ENCODE measurements around the gene PLK3.
"Not testable (repeated sequence)": the region's sequence is repeated elsewhere in the genome, so short reads cannot be mapped to it uniquely, and the experiment has no call there.

PLK3 gene

GRCh38 chr1:44828003-44828651 lies 27.9 kb downstream of the PLK3 start:
- DNase-seq (ENCODE audit: low read depth), result no peak

- no peak for DNase-seq (ENCODE audit: low read depth)
Observed at GRCh38 chr1:44828841-44829440, 28.8 kb downstream of the PLK3 start.

DNA sequence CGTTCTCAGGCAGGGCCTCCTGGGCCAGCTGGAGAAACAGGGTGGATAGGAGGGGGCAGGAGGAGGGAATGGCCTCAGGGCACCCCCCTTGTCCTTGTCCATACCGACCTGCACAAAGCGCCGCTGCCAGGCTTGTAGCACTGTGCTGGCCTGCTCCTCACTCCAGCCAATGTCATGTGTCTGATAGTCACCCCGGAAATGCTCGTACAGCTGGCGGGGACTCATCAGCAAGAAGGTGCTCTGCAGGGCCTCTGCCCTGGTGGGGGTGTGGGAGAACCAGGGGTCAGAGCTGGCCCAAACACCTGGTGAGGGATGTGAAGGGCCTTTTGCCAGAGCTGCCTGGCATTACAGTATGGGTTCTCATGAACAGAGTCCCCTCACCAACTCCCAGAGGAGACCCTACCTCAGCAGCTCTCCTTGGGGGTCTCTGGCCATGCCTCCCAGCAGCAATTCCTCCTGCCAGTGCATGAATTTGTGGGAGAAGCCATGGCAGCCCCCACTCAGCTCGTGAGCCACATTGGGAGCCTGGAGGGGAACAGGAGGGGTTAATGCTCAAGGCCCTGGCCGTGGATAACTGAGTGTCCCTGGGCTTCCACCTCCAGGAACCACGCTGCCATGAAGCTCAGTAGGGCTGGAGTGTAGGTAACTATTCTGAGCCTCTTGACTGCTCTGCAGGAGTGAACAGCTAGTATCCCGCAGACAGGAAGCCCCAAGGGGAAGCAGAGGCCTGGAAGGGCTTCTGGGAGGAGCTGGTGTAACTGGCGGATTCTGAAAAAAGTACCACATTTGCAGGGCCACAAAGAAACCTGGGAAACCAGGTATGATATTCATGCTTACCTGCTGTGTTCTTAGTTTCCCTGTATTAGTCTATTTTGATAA lies 29.6 kb downstream of the PLK3 start:
- DNase-seq (ENCODE audit: low read depth), result no peak

DNA sequence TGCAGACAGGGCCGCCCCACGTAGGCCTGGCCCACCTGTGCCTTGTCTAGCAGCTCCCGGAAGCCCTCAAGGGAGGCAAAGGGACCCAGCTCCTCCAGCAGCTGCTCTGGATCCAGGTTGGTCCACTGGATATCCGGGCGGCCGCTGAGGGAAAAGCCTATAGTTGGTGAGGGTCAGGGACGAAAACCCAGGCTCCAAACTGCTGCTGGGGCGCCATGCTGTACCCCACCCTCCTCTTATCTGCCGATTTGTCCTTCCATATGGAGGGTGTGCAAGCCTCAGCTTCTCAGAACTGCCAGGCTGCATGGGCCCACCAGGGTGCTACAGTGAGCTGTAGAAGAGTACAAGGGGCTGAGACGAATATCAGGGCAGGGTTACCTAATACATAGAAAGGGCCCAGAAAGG lies 30.7 kb downstream of the PLK3 start:
- DNase-seq (ENCODE audit: low read depth), result no peak

DNA sequence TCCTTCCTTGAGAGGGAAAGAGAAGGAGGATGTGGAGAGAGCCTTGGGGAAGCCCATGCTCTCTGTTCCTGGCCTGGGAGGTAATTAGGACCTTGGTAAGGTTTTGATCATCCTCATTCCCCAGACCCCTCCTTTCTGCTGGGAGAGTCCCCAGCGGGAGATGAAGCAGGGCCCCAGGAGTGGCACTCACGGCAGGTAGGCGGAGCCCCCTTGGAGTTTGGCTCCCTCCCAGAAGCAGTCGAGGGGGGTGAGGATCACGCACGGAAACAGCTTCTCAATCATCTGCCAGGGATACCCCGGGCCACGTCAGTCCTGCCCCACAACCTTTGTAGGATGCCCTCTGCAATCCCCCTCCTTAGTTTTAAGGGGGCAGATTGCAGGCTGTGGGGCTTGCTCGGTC lies 31.3 kb downstream of the PLK3 start:
- DNase-seq (ENCODE audit: low read depth), result no peak

GRCh38 chr1:44832056-44832705 lies 32.0 kb downstream of the PLK3 start:
- no peak for DNase-seq (ENCODE audit: low read depth)

GRCh38 chr1:44834328-44834727 lies 34.2 kb downstream of the PLK3 start:
- DNase-seq (ENCODE audit: low read depth), result no peak

DNA sequence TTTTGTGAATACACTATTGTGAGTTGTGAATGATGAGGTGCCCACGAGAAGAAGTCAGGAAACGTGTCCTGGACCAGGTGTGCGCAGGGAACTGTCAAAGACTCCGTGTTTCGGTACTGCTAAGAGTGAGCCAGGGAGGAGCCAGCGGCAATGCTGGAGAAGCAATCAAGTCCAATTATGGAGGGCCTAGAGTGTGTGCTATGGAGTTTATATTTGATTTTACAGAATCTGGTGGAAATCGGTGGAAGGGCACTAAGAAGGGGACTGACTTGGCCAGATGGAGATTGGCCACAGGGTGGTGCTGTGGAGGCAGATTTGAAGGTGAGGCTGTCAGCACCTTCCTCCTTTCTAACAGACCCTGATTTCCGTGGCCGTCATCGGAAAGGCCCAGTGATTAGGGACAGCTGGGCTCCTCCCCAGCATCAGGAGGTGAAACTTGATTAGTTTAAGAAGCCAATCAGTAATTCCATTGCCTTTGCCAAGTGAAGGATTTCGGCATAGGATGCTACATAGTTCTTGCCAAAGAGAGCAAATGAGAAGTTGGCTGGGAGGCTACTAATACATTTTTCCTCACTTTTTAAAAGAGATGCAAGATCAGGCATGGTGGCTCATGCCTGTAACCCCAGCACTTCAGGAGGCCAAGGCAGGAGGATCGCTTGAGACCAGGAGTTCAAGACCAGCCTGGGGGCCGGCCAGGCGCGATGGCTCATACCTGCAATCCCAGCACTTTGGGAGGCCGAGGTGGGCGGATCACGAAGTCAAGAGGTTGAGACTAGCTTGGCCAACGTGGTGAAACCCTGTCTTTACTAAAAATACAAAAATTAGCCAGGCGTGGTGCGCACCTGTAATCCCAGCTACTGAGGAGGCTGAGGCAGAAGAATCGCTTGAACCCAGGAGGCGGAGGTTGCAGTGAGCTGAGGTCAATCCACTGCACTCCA lies 35.8 kb downstream of the PLK3 start:
- DNase-seq (ENCODE audit: low read depth), result peak; percentile 80

DNA sequence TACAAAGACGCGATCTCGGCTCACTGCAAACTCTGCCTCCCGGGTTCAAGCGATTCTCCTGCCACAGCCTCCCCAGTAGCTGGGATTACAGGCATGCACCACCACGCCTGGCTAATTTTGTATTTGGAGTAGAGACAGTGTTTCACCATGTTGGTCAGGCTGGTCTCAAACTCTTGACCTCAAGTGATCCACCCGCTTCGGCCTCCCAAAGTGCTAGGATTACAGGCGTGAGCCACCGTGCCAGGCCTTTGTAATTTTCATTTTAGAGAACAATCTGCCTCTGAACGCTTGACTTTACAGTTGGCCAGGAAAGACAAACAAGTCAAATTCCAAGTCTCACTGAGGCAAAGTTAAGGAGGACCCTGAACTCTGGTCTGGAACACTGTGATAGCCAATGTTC lies 38.1 kb downstream of the PLK3 start:
- DNase-seq (ENCODE audit: low read depth), result not testable (repeated sequence)

DNA sequence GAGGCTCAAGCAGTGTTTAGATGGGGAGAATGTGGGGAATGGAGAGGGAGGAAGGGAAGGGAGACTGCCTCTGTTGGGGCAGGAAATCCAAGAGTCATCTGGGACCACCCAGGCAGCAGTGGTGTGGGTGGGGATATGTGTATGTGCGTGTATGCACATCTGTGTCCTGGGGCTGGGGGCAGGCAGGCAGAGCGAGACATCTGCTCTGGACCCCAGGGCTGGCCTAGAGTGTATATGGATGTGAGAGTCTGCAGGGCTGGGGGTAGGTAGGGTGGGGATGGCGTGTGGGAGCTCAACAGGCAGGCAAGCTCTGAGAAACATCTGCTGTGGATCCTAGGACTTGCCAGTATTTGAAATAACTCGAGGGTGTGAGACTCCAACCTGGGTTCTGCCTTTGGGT lies 39.4 kb downstream of the PLK3 start:
- DNase-seq (ENCODE audit: low read depth), result no peak

- DNase-seq (ENCODE audit: low read depth), result no peak
Observed at GRCh38 chr1:44842486-44842861, 42.3 kb downstream of the PLK3 start.

DNA sequence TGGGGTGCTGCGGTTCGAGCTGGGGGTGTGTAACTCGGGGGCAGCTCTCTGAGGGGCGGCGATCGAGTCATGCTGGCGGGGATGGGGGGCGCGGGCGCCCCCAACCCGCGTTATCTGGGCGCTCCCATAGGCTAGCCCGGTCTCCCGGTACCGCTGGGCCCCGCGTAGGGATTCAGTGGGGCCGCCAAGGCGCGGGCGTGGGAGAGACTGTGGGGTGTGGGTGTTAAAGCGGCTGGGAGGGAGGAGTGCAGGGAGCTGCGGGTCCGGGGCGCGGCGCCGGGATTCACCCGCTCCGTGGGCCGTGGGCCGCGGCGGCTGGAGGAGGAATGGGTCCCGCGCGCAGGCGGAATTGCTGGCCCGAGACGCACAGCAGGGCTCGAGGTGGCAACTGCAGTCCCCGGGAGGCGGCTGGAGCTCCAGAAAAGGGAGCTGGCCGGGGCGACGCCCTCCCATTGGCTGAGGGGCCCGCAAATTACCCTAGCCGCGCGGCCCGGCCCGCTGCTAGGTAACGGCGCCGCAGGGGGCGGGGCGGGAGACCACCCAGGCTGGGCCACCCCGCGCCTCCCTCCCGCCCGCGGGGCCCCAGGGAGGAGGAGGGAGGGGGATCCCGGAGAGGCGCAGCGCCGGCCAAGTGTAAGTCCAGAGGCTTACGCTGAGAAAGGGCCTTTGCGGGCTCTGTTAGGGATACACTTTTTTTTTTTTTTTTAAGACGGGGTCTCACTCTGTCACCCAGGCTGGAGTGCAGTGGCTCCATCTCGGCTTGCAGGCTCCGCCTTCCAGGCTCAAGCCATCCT lies 42.9 kb downstream of the PLK3 start, which contains the start of gene PTCH2:
PTCH2 (minus strand) TSS at position 392 of the 794 bp plus-strand sequence; CDS start at position 71, 321 bp downstream.
- no peak for DNase-seq (ENCODE audit: low read depth)

DNA sequence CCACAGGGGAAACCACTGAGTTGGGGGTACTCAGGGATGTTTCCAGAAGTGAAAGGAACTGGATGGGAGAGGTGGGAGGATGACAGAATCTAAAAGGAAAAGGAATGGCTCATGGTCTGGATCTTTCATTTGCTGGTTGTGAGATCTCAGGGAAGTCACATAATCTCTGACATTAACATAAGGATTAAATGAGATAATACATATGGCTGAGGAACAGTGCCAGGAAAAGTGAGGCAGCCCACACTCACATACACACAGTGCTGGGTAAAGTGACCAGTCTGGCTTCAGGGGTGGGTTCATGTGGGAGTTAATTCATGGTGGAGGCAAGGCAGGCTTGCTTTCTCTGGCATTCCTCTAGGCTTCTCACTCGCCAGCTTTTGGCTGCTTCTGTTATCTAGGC lies 46.8 kb downstream of the PLK3 start:
- DNase-seq (ENCODE audit: low read depth), result no peak

DNA sequence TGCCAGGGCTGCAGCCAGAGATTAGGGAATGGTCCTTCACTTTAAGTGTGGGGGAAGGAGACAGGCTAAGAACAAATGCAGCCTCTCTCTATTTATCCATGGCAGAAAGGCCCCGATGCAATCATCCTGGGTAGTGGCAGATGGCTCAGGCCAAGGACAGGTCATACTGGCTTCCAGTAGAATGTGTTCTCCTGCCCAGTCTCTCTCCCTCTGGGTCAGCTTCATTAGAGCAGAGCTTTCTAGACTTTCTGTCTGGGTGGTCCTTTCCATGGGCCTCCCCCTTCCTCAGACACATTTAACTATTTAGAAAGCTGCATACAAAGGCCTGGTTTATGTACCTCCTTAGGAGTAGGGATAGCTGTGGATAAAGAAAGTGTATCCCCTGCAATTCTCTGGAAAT lies 47.7 kb downstream of the PLK3 start:
- DNase-seq (ENCODE audit: low read depth), result no peak

GRCh38 chr1:44848456-44849181 lies 48.4 kb downstream of the PLK3 start:
- DNase-seq (ENCODE audit: low read depth), result no peak

GRCh38 chr1:44849575-44850132 lies 49.5 kb downstream of the PLK3 start:
- DNase-seq (ENCODE audit: low read depth), result no peak

DNA sequence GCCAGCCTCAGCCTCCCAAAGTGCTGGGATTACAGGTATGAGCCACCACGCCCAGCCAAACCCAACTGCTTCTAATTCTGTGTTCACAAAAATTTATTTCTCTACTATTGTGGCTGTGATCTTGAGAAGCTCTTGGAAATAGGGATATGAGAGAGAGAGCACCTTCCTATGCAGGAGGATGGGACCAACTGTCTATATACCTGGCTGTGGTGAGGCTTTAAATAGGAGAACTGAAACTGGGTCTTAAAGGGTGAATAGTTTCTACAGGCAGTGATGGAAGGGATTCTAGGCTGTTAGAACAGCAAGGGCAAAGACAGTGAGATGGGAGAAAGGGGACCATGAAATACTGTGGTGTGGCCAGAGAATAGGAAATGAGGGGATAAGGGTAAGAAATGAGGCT lies 51.1 kb downstream of the PLK3 start:
- no peak for DNase-seq (ENCODE audit: low read depth)

DNA sequence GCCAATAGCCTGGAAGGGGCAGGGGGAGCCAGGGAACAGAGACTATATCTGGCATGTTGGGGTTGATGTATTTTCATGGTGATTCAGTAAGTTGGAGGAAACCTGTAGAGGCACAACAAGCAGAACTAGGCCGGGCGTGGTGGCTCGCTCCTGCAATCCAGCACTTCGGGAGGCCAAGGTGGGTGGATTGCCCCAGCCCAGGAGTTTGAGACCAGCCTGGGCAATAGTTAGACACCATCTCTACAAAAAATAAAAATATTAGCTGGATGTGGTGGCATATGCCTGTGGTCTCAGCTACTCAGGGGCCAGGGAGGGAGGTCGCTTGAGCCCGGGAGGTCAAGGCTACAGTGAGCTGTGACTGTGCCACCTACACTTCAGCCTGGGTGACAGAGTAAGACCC lies 53.0 kb downstream of the PLK3 start:
- DNase-seq (ENCODE audit: low read depth), result no peak

- DNase-seq (ENCODE audit: low read depth), result no peak
Observed at GRCh38 chr1:44854970-44855369, 54.8 kb downstream of the PLK3 start.
